Neural progenitor cell (in vitro differentiated cells): ENCODE measurements around the gene CTIF. TPM values are rescaled to one million over a fixed set of nuclear protein-coding genes. Genes with fewer than 3 reads are reported as not detected.

ENCODE experiments used
- DNase-seq: peaks from one replicate; pipeline ENCODE4 v3.0.0-alpha.2; 2016; ENCODE audit warnings: low spot score
- H2AFZ ChIP-seq: fragments of 200-600 bp; sonication (generic); replicated peaks from 2 replicates; pipeline ENCODE4 v1.6.1; 2016; ENCODE audit warnings: antibody characterized with exemption
- H3F3A ChIP-seq: fragments of 200-600 bp; sonication (generic); 2 replicates; pipeline ENCODE4 v1.6.1; 2016; ENCODE audit warnings: antibody characterized with exemption, low read depth
- H3K27ac ChIP-seq: fragments of 200-600 bp; sonication (generic); 2 replicates; pipeline ENCODE4 v1.5.1; 2016; ENCODE audit warnings: mild to moderate bottlenecking
- H3K27me3 ChIP-seq: fragments of 200-600 bp; sonication (generic); 2 replicates; pipeline ENCODE4 v1.6.1; 2016; ENCODE audit warnings: mild to moderate bottlenecking, moderate library complexity
- H3K36me3 ChIP-seq: fragments of 200-600 bp; sonication (generic); 2 replicates; pipeline ENCODE4 v1.5.1; 2016
- H3K4me1 ChIP-seq: fragments of 200-600 bp; sonication (generic); 2 replicates; pipeline ENCODE4 v1.6.1; 2016; ENCODE audit warnings: mixed run types
- H3K4me2 ChIP-seq: fragments of 200-600 bp; sonication (generic); 2 replicates; pipeline ENCODE4 v1.6.1; 2016
- H3K4me3 ChIP-seq: fragments of 200-600 bp; sonication (generic); 2 replicates; pipeline ENCODE4 v1.5.1; 2016
- H3K79me2 ChIP-seq: fragments of 200-600 bp; sonication (generic); 2 replicates; pipeline ENCODE4 v1.6.1; 2016; ENCODE audit warnings: low read depth
- H3K9ac ChIP-seq: fragments of 200-600 bp; sonication (generic); 2 replicates; pipeline ENCODE4 v1.6.1; 2016
- H3K9me3 ChIP-seq: fragments of 200-600 bp; sonication (generic); 2 replicates; pipeline ENCODE4 v1.5.1; 2016; ENCODE audit warnings: low read depth
- H4K20me1 ChIP-seq: fragments of 200-600 bp; sonication (generic); 2 replicates; pipeline ENCODE4 v1.6.1; 2016; ENCODE audit warnings: low read depth
- H3K27ac Mint-ChIP-seq: 3 replicates; pipeline ENCODE4 v1.8.0; 2021; ENCODE audit warnings: mixed read lengths
- H3K27me3 Mint-ChIP-seq: 2 replicates; pipeline ENCODE4 v1.8.0; 2022; ENCODE audit warnings: low read depth, mild to moderate bottlenecking, inconsistent platforms, moderate library complexity, mixed read lengths; ENCODE audit not compliant: insufficient read depth
- H3K36me3 Mint-ChIP-seq: 3 replicates; pipeline ENCODE4 v1.8.0; 2021; ENCODE audit warnings: mixed read lengths
- H3K4me1 Mint-ChIP-seq: 3 replicates; pipeline ENCODE4 v1.8.0; 2021; ENCODE audit warnings: mixed read lengths
- H3K4me3 Mint-ChIP-seq: 3 replicates; pipeline ENCODE4 v1.8.0; 2021; ENCODE audit warnings: mild to moderate bottlenecking, moderate library complexity, mixed read lengths
- H3K9me3 Mint-ChIP-seq: 3 replicates; pipeline ENCODE4 v1.8.0; 2020; ENCODE audit warnings: mixed read lengths
- EZH2 ChIP-seq: fragments of 200-600 bp; sonication (generic); IDR thresholded peaks from 2 replicates; pipeline ENCODE4 v1.6.1; 2017; ENCODE audit warnings: antibody characterized with exemption, mild to moderate bottlenecking, moderate library complexity
- EZH2phosphoT487 ChIP-seq: fragments of 200-600 bp; sonication (generic); IDR thresholded peaks from 2 replicates; pipeline ENCODE4 v1.6.1; 2017; ENCODE audit warnings: antibody characterized with exemption
- total RNA-seq: library from RNA; depleted of rRNA; stranded (reverse); fragments of >200 nt; gene quantifications from 2 replicates; pipeline ENCODE4 v1.2.3, GENCODE V29; 2015; ENCODE audit warnings: low replicate concordance
- TF ChIP-seq, protein P1 (sequence below): fragments of 200-600 bp; sonication (generic); IDR thresholded peaks from 2 replicates; pipeline ENCODE4 v1.5.1; 2017; ENCODE audit warnings: antibody characterized with exemption, mild to moderate bottlenecking

CTIF gene
- total RNA-seq, 1 donor from 2014 or later, result 17.6 TPM

DNA sequence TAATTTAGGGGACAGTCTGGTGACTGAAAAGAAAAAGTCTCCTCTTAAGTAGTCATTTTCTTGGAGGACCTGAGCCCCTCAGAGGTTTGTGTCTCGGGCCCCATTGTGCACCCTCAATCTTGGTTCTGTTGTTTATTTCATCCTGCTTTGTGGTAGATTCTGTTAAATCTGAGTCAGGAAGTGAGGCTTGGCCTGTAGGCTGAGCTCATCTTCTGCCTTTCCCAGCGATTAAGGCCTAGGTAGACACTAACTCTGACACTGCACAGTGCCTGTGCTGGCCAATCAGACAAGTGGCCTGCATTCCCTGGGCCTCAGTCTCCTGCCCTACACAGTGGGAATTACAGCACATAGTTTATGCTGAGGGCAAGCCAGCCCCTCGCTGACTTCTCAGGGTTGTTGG is 80.2 kb downstream of the CTIF start:
- H3K4me3 Mint-ChIP-seq, result no peak overlapping the region
- Histone ChIP-seq H4K20me1 (peaks cover under 1% of the 10 kb centered on the region), H3K27me3 (no peaks in the 10 kb centered on the region), H3K4me3 (no peak overlapping the region), H3K27ac (no peak overlapping the region), H3F3A (peaks cover 2% of the 10 kb centered on the region), H3K9me3 (no peaks in the 10 kb centered on the region), H3K4me2 (no peak overlapping the region), H2AFZ (no peak overlapping the region), H3K4me1 (peaks cover 3% of the 10 kb centered on the region), H3K36me3 (no peaks in the 10 kb centered on the region), H3K9ac (no peak overlapping the region), H3K79me2 (no peaks in the 10 kb centered on the region)
- peaks cover 3% of the 10 kb centered on the region for H3K27me3 Mint-ChIP-seq
- H3K27ac Mint-ChIP-seq, result no peak overlapping the region
- DNase-seq, result no peak
- TF ChIP-seq EZH2, result no peak
- no peak for TF ChIP-seq EZH2phosphoT487
- TF ChIP-seq, protein P1, sequence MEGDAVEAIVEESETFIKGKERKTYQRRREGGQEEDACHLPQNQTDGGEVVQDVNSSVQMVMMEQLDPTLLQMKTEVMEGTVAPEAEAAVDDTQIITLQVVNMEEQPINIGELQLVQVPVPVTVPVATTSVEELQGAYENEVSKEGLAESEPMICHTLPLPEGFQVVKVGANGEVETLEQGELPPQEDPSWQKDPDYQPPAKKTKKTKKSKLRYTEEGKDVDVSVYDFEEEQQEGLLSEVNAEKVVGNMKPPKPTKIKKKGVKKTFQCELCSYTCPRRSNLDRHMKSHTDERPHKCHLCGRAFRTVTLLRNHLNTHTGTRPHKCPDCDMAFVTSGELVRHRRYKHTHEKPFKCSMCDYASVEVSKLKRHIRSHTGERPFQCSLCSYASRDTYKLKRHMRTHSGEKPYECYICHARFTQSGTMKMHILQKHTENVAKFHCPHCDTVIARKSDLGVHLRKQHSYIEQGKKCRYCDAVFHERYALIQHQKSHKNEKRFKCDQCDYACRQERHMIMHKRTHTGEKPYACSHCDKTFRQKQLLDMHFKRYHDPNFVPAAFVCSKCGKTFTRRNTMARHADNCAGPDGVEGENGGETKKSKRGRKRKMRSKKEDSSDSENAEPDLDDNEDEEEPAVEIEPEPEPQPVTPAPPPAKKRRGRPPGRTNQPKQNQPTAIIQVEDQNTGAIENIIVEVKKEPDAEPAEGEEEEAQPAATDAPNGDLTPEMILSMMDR, result no peak
- H3K4me1 Mint-ChIP-seq, result peaks cover 13% of the 10 kb centered on the region
- no peaks in the 10 kb centered on the region for H3K36me3 Mint-ChIP-seq
- no peaks in the 10 kb centered on the region for H3K9me3 Mint-ChIP-seq

DNA sequence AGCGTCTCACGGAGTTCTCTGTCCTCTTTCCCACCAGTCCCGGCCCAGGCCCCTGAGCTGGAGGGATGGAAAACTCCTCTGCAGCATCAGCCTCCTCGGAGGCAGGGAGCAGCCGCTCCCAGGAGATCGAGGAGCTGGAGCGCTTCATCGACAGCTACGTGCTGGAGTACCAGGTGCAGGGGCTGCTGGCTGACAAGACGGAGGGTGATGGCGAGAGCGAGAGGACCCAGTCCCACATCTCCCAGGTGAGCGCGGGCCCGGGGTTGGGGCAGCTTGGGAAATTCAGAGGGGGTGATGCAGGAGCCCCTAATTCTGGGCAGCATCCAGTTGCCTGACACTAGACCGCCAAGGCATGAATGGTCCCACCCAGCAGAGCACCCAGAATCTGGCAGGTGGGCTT is 80.7 kb downstream of the CTIF start:
- Histone ChIP-seq H3K9ac (no peak overlapping the region), H3K27me3 (no peaks in the 10 kb centered on the region), H3K4me3 (no peak overlapping the region), H3K9me3 (no peaks in the 10 kb centered on the region), H3K27ac (no peak overlapping the region), H3F3A (no peaks in the 10 kb centered on the region), H3K79me2 (no peaks in the 10 kb centered on the region), H3K4me2 (no peak overlapping the region), H3K4me1 (no peaks in the 10 kb centered on the region), H4K20me1 (no peaks in the 10 kb centered on the region), H3K36me3 (no peaks in the 10 kb centered on the region), H2AFZ (no peak overlapping the region)
- peaks cover 8% of the 10 kb centered on the region for H3K4me1 Mint-ChIP-seq
- peaks cover 3% of the 10 kb centered on the region for H3K27me3 Mint-ChIP-seq
- no peak overlapping the region for H3K4me3 Mint-ChIP-seq
- no peaks in the 10 kb centered on the region for H3K36me3 Mint-ChIP-seq
- no peak overlapping the region for H3K27ac Mint-ChIP-seq
- TF ChIP-seq EZH2phosphoT487, result no peak
- TF ChIP-seq EZH2, result no peak
- TF ChIP-seq, protein P1, result no peak
- DNase-seq, result no peak
- no peaks in the 10 kb centered on the region for H3K9me3 Mint-ChIP-seq

DNA sequence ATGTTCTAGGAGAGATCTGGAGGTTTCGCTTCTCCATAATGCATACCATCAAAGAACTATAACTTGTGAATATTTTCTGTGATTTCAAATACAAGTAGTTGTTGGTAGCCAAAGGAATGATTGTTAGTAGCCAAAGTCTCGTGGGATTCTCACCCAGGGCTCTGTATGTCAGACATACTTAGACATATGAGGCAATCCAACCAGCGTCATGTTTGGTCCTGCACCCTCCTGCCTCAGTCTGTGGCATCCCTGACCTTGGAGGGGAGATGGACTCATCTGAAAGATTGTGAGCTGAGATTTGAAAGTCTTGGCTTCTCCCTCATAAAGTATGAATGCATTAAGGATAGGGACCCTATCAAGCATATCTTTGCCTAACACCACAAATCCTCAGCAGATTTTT is 81.2 kb downstream of the CTIF start:
- no peaks in the 10 kb centered on the region for H3K36me3 Mint-ChIP-seq
- H3K4me2 ChIP-seq, result no peak overlapping the region
- H3K9me3 Mint-ChIP-seq, result no peaks in the 10 kb centered on the region
- no peak overlapping the region for H3K27ac Mint-ChIP-seq
- peaks cover 8% of the 10 kb centered on the region for H3K4me1 Mint-ChIP-seq
- no peak overlapping the region for H3K4me3 Mint-ChIP-seq
- H3K27ac ChIP-seq, result no peak overlapping the region
- no peaks in the 10 kb centered on the region for H4K20me1 ChIP-seq
- TF ChIP-seq EZH2 (no peak), EZH2phosphoT487 (no peak)
- TF ChIP-seq, protein P1, result no peak
- H3K79me2 ChIP-seq, result no peaks in the 10 kb centered on the region
- no peaks in the 10 kb centered on the region for H3K9me3 ChIP-seq
- H3K27me3 ChIP-seq, result no peaks in the 10 kb centered on the region
- H3K36me3 ChIP-seq, result no peaks in the 10 kb centered on the region
- H3K9ac ChIP-seq, result no peak overlapping the region
- H3K4me3 ChIP-seq, result no peak overlapping the region
- peaks cover 3% of the 10 kb centered on the region for H3K27me3 Mint-ChIP-seq
- no peak for DNase-seq
- no peaks in the 10 kb centered on the region for H3K4me1 ChIP-seq
- H3F3A ChIP-seq, result no peaks in the 10 kb centered on the region
- no peak overlapping the region for H2AFZ ChIP-seq

DNA sequence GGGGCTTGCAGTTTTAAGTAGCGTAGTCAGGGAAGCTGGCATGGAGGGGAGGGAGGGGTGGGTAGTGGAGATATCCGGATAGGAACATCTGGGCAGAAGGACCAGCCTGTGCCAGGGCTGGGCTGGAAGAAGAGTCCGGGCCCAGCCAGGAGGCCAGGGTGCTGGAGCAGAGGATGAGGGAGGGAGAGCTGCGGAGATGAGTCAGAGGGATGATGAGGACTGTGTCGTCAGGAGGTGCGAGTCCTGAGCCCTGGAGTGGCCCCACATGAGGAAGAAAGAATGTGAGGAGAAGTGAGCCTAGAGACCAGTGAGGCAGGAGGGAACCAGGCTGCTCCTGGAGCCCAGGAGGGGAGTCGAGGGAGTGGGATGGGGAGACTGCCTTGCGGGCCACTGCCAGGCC is 82.4 kb downstream of the CTIF start:
- peaks cover 8% of the 10 kb centered on the region for H3K4me1 Mint-ChIP-seq
- no peak overlapping the region for H3K4me3 Mint-ChIP-seq
- H3K27ac ChIP-seq, result no peak overlapping the region

More for the DNA sequence above, 82.4 kb downstream of the CTIF start:
- H3K4me1 ChIP-seq, result no peaks in the 10 kb centered on the region
- H3K4me2 ChIP-seq, result no peak overlapping the region
- H4K20me1 ChIP-seq, result no peaks in the 10 kb centered on the region
- no peak overlapping the region for H2AFZ ChIP-seq
- no peaks in the 10 kb centered on the region for H3K27me3 ChIP-seq
- no peak overlapping the region for H3K27ac Mint-ChIP-seq
- no peaks in the 10 kb centered on the region for H3F3A ChIP-seq
- H3K4me3 ChIP-seq, result no peak overlapping the region
- TF ChIP-seq EZH2phosphoT487 (no peak), EZH2 (no peak)
- TF ChIP-seq, protein P1, result no peak
- no peaks in the 10 kb centered on the region for H3K36me3 ChIP-seq
- DNase-seq, result no peak
- no peak overlapping the region for H3K9ac ChIP-seq
- H3K79me2 ChIP-seq, result no peaks in the 10 kb centered on the region
- H3K36me3 Mint-ChIP-seq, result no peaks in the 10 kb centered on the region
- peaks cover 3% of the 10 kb centered on the region for H3K27me3 Mint-ChIP-seq
- no peaks in the 10 kb centered on the region for H3K9me3 Mint-ChIP-seq
- H3K9me3 ChIP-seq, result no peaks in the 10 kb centered on the region
